GM12801 (cell line): ENCODE data around the gene PKLR.

Experiments used
- TF ChIP-seq, protein P1 (sequence below): IDR thresholded peaks from one replicate; pipeline ENCODE4 v1.5.1; 2011; ENCODE audit warnings: control low read depth; ENCODE audit not compliant: insufficient read length; ENCODE audit errors: extremely low read depth

PKLR gene

GRCh38 chr1:155326020-155326526 is 24.8 kb upstream of the PKLR start:
- TF ChIP-seq, protein P1, sequence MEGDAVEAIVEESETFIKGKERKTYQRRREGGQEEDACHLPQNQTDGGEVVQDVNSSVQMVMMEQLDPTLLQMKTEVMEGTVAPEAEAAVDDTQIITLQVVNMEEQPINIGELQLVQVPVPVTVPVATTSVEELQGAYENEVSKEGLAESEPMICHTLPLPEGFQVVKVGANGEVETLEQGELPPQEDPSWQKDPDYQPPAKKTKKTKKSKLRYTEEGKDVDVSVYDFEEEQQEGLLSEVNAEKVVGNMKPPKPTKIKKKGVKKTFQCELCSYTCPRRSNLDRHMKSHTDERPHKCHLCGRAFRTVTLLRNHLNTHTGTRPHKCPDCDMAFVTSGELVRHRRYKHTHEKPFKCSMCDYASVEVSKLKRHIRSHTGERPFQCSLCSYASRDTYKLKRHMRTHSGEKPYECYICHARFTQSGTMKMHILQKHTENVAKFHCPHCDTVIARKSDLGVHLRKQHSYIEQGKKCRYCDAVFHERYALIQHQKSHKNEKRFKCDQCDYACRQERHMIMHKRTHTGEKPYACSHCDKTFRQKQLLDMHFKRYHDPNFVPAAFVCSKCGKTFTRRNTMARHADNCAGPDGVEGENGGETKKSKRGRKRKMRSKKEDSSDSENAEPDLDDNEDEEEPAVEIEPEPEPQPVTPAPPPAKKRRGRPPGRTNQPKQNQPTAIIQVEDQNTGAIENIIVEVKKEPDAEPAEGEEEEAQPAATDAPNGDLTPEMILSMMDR, result no peak

- TF ChIP-seq, protein P1, result no peak
These were observed 24.3 kb upstream of the PKLR start for GRCh38 chr1:155325603-155325893.

- TF ChIP-seq, protein P1, result no peak
These were observed 23.7 kb upstream of the PKLR start for GRCh38 chr1:155324717-155325602.

DNA sequence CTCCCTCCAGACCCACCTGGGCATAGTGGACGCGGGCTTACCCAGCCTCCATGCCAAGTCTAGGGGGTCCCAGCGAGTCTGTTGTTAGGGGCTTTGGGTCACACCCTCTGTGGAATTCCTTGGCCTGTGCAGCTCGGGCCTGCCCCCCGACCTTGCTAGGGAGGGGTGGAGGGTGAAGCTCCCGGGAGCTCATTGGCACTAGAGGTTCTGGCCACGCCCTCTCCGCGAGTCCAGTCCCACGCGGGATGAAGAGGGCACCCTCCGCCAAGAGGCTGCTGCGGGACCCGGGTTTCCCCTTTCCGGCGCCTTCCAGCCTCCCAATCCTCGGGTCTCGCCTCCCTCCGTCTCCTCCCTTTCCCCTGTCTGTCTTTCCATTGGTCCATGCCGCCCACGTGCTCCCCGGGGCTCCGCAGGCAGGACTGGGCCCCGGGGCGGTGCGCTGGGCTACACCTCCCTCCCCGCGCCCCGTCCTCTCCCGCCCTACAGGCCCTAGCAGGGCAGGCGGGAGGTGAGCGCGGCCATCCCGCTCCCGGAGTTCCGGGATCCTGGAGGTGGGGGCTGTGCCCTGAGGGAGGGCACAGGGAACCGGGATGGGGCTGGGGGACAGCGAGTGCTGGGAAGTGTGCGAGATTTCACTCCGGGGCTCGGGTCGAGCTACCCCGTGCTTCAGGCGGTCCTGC is 22.9 kb upstream of the PKLR start:
- TF ChIP-seq, protein P1, result no peak

- TF ChIP-seq, protein P1, result no peak
These were observed 22.4 kb upstream of the PKLR start for GRCh38 chr1:155323729-155324036.

DNA sequence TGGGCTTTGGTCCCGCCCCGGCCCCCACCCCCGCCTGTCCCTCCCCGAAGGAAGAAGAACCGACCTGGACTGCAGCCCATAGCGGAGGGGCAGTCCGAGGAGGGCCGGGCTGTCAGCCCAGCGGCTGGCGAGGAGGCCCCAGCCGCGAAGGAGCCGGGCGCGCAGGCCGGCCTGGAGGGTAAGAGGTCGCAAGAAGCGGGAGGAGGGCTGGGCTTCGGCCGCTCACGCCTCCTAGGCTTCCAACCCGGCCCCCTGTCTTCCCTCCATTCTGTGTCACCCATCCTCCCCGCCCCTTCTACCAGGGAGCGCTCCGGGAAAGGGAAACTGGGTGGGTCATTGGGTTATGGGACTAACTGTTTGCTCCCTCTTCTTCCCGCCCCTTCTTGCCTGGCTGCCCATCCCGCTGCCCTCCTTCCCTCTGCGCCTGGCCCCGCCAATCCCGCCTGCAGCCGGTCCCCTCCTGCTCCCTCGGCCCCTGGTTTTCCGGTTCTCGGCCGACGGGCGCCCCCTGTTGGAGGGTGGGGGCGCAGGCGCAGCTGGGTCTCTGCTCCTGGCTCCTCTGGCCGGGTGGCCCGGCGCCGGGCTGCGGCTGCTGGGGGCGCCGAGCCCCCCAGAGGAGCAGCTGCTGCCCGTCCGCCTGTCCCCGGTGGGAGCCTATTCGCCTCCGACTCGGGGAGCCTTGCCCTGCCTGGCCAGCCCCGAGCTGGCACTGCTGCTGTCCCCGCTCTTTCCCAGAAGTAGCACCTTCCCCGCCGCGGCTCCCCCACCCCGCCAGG is 21.9 kb upstream of the PKLR start:
- TF ChIP-seq, protein P1, result no peak

DNA sequence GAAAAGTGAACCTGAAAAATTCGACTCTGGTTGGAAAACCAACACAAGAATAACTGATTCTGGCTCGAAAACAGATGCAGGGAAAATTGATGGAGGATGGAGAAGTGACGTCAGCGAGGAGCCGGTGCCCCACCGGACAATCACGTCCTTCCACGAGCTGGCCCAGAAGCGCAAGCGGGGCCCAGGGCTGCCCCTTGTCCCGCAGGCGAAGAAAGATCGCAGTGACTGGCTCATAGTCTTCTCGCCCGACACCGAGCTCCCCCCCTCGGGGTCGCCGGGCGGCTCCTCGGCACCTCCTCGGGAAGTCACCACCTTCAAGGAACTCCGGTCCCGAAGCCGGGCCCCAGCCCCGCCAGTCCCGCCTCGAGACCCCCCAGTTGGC is 21.3 kb upstream of the PKLR start:
- TF ChIP-seq, protein P1, result no peak
